ENCODE data around the gene MOB3A. TPM values are rescaled to one million over a fixed set of nuclear protein-coding genes. Genes with fewer than 3 reads are reported as not detected.

MOB3A gene
- total RNA-seq, 1 experiment from 2014 or later: 11.7 TPM

DNA sequence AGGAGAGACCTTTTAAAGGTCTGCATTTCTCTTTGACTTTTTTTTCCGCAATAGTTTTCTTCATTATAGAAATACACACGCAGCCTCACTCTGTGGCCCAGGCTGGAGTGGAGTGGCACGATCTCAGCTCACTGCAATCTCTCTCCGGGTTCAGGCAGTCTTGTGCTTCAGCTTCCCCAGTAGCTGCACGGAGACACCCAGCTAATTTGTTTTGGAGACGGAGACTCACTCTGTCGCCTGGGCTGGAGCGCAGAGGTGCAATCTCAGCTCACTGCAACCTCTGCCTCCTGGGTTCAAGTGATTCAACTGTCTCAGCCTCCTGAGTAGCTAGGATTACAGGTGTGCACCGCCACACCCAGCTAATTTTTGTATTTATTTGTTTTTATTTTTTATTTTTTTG is 33.4 kb downstream of the MOB3A start:
- peak overlapping the region; percentile 82 for H3K4me3 Mint-ChIP-seq (ENCODE audit: unreplicated experiment)
- no peaks in the 10 kb centered on the region for H3K27me3 ChIP-seq (replicated peaks; ENCODE audit: control insufficient read depth, insufficient read depth, low read length)
- intact Hi-C loops (cut with micrococcal nuclease; ENCODE audit: unreplicated experiment): loop anchor here (5.0 kb wide), 1 partner anchor 35 kb away; the partner anchor contains the start of genes IZUMO4 and MOB3A
- ChIA-PET POLR2A (no interaction called here), CTCF (no interaction called here)
- H3K4me1 Mint-ChIP-seq (ENCODE audit: low read depth, unreplicated experiment): no peaks in the 10 kb centered on the region
- DNase-seq: no peak
- H3K36me3 Mint-ChIP-seq (ENCODE audit: insufficient read depth, unreplicated experiment): peaks cover 18% of the 10 kb centered on the region
- H3K36me3 ChIP-seq (ENCODE audit: control insufficient read depth, insufficient read depth, low read length): no peaks in the 10 kb centered on the region
- no peak overlapping the region for H3K4me3 ChIP-seq (ENCODE audit: low read depth, low read length)
- TF ChIP-seq, protein P1, sequence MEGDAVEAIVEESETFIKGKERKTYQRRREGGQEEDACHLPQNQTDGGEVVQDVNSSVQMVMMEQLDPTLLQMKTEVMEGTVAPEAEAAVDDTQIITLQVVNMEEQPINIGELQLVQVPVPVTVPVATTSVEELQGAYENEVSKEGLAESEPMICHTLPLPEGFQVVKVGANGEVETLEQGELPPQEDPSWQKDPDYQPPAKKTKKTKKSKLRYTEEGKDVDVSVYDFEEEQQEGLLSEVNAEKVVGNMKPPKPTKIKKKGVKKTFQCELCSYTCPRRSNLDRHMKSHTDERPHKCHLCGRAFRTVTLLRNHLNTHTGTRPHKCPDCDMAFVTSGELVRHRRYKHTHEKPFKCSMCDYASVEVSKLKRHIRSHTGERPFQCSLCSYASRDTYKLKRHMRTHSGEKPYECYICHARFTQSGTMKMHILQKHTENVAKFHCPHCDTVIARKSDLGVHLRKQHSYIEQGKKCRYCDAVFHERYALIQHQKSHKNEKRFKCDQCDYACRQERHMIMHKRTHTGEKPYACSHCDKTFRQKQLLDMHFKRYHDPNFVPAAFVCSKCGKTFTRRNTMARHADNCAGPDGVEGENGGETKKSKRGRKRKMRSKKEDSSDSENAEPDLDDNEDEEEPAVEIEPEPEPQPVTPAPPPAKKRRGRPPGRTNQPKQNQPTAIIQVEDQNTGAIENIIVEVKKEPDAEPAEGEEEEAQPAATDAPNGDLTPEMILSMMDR (IDR thresholded peaks at IDR 0.05; ENCODE audit: insufficient read depth in 1 of 2, low read depth in 1 of 2, low read length in 1 of 2, severe bottlenecking in 1 of 2, unreplicated experiment in 1 of 2): no peak
- H3K27ac Mint-ChIP-seq (ENCODE audit: unreplicated experiment): peak overlapping the region; percentile 86
- no peaks in the 10 kb centered on the region for H3K9me3 Mint-ChIP-seq (ENCODE audit: unreplicated experiment)
- peaks cover 24% of the 10 kb centered on the region for H3K4me1 ChIP-seq
- no TSS peak for BruUV-seq (replicated peaks)
- no peaks in the 10 kb centered on the region for H3K9me3 ChIP-seq
- no peaks in the 10 kb centered on the region for H3K27me3 Mint-ChIP-seq (ENCODE audit: insufficient read depth, unreplicated experiment)

DNA sequence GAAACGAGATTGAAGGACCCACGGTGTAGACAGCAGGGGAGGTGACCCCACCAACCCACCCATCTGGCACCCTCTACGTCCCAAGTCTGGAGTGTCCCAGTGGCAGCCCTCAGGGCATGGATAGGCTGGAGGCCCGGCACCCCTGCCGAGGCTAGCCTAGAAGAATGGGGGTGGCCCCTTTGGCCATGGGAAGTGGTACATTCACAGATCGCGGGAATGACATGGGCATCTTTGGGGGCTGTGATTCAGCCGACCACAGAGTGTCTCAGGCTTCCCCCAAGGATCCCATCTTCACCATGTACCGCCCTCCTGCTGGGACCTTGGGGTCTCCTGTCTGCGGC is 33.8 kb downstream of the MOB3A start:
- Mint-ChIP-seq H3K27ac (ENCODE audit: unreplicated experiment) (peak overlapping the region; percentile 86), H3K9me3 (ENCODE audit: unreplicated experiment) (no peaks in the 10 kb centered on the region), H3K27me3 (ENCODE audit: insufficient read depth, unreplicated experiment) (no peaks in the 10 kb centered on the region), H3K4me3 (ENCODE audit: unreplicated experiment) (peak overlapping the region; percentile 82), H3K4me1 (ENCODE audit: low read depth, unreplicated experiment) (no peaks in the 10 kb centered on the region), H3K36me3 (ENCODE audit: insufficient read depth, unreplicated experiment) (peaks cover 18% of the 10 kb centered on the region)
- TF ChIP-seq, protein P1 (IDR thresholded peaks at IDR 0.05; ENCODE audit: insufficient read depth in 1 of 2, low read depth in 1 of 2, low read length in 1 of 2, severe bottlenecking in 1 of 2, unreplicated experiment in 1 of 2): no peak
- ChIA-PET CTCF (interaction anchor here (0.6 kb wide), 1 partner anchor 30 kb away, joined by 4 read pairs; no protein-coding TSS in a partner anchor), POLR2A (interaction anchor here (1.0 kb wide), 2 partner anchors 13 to 20 kb away, joined by 3 read pairs; no protein-coding TSS in a partner anchor)
- H3K4me3 ChIP-seq (ENCODE audit: low read depth, low read length): peak overlapping the region; percentile 85
- no peaks in the 10 kb centered on the region for H3K27me3 ChIP-seq (replicated peaks; ENCODE audit: control insufficient read depth, insufficient read depth, low read length)
- H3K4me1 ChIP-seq: peaks cover 24% of the 10 kb centered on the region
- H3K9me3 ChIP-seq: no peaks in the 10 kb centered on the region
- intact Hi-C loops (cut with micrococcal nuclease; ENCODE audit: unreplicated experiment): loop anchor here (5.0 kb wide), 1 partner anchor 35 kb away; the partner anchor contains the start of genes IZUMO4 and MOB3A
- H3K36me3 ChIP-seq (ENCODE audit: control insufficient read depth, insufficient read depth, low read length): no peaks in the 10 kb centered on the region
- no peak for DNase-seq
- no TSS peak for BruUV-seq (replicated peaks)

- POLR2A ChIA-PET: interaction anchor here (1.0 kb wide), 2 partner anchors 13 to 19 kb away, joined by 3 read pairs; no protein-coding TSS in a partner anchor
- H3K9me3 Mint-ChIP-seq (ENCODE audit: unreplicated experiment): no peaks in the 10 kb centered on the region
- intact Hi-C loops (cut with micrococcal nuclease; ENCODE audit: unreplicated experiment): loop anchor here (5.0 kb wide), 1 partner anchor 36 kb away; the partner anchor contains the start of genes IZUMO4 and MOB3A
These were observed 34.4 kb downstream of the MOB3A start for GRCh38 chr19:2061495-2062388.

More at GRCh38 chr19:2061495-2062388, 34.4 kb downstream of the MOB3A start:
- TF ChIP-seq, protein P1 (IDR thresholded peaks at IDR 0.05; ENCODE audit: insufficient read depth in 1 of 2, low read depth in 1 of 2, low read length in 1 of 2, severe bottlenecking in 1 of 2, unreplicated experiment in 1 of 2): no peak
- no peaks in the 10 kb centered on the region for H3K4me1 Mint-ChIP-seq (ENCODE audit: low read depth, unreplicated experiment)
- Histone ChIP-seq H3K4me1 (peaks cover 24% of the 10 kb centered on the region), H3K27me3 (replicated peaks; ENCODE audit: control insufficient read depth, insufficient read depth, low read length) (no peaks in the 10 kb centered on the region), H3K4me3 (ENCODE audit: low read depth, low read length) (peak overlapping the region; percentile 85), H3K36me3 (ENCODE audit: control insufficient read depth, insufficient read depth, low read length) (no peaks in the 10 kb centered on the region), H3K9me3 (no peaks in the 10 kb centered on the region)
- H3K4me3 Mint-ChIP-seq (ENCODE audit: unreplicated experiment): peak overlapping the region; percentile 82
- peaks cover 18% of the 10 kb centered on the region for H3K36me3 Mint-ChIP-seq (ENCODE audit: insufficient read depth, unreplicated experiment)
- H3K27me3 Mint-ChIP-seq (ENCODE audit: insufficient read depth, unreplicated experiment): no peaks in the 10 kb centered on the region
- peak overlapping the region; percentile 86 for H3K27ac Mint-ChIP-seq (ENCODE audit: unreplicated experiment)
- CTCF ChIA-PET: interaction anchor here (0.6 kb wide), 1 partner anchor 31 kb away, joined by 4 read pairs; no protein-coding TSS in a partner anchor
- TSS peak; percentile 88 for BruUV-seq (replicated peaks)
- peak; percentile 98 to 99 for DNase-seq

All from Caco-2 (cell line).